ENCODE measurements around the gene MPND. TPM values are rescaled to one million over a fixed set of nuclear protein-coding genes. Genes with fewer than 3 reads are reported as not detected.

Gene MPND
- total RNA-seq, 1 donor from 2014 or later = 21.9 TPM

- H3K27ac ChIP-seq = no peak overlapping the region
- intact Hi-C loops (cut with DNase I) = no loop called here
Measured at GRCh38 chr19:4362831-4363545, 19.6 kb downstream of the MPND start.

DNA sequence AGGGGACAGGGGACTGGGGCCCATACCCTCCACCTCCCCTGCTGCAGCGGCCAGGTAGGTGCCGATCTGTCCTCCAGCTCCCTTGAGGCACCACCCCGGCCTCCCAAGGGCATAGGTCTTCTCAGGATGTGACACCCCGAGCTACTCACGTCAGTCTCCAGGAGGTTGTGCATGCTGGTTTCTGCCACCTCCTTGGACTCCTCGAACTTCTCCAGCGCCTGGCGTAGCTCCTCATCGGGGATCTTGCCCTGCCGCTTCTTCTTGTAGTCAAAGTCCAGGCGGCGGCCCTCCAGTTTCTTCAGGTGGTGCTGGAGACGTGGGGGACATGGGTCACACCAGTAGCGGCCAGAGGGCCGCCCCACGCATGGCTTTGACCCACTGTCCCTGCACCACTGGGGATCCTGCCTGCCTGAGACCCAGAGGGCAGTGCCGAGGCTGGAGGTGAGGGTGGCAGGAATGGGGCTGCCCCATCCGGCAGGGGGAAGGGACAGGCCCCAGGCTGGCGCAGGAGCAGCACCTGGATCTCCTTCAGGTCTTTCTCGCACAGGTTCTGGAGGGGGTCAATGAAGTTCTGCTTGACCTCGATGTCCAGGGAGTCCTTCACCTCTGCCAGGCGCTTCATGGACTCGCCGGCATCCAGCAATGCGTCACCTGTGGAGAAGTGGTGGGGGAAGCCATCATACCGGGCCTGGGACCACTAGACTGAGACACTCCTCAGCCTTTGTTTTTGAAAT, 20.4 kb downstream of the MPND start:
- intact Hi-C loops (cut with DNase I) = no loop called here
- H3K36me3 ChIP-seq = peaks cover 60 to 80% of the 10 kb centered on the region in 2 donors
- H3K27me3 ChIP-seq = no peaks in the 10 kb centered on the region
- no peak overlapping the region for H3K27ac ChIP-seq
- TF ChIP-seq, protein P1, sequence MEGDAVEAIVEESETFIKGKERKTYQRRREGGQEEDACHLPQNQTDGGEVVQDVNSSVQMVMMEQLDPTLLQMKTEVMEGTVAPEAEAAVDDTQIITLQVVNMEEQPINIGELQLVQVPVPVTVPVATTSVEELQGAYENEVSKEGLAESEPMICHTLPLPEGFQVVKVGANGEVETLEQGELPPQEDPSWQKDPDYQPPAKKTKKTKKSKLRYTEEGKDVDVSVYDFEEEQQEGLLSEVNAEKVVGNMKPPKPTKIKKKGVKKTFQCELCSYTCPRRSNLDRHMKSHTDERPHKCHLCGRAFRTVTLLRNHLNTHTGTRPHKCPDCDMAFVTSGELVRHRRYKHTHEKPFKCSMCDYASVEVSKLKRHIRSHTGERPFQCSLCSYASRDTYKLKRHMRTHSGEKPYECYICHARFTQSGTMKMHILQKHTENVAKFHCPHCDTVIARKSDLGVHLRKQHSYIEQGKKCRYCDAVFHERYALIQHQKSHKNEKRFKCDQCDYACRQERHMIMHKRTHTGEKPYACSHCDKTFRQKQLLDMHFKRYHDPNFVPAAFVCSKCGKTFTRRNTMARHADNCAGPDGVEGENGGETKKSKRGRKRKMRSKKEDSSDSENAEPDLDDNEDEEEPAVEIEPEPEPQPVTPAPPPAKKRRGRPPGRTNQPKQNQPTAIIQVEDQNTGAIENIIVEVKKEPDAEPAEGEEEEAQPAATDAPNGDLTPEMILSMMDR (IDR thresholded peaks at IDR 0.05) = no peak
- H3K4me1 ChIP-seq = peaks cover 0 to 9% of the 10 kb centered on the region in 2 donors
- DNase-seq (ENCODE audit: low spot score in 2 of 2) = no peak
- H3K9me3 ChIP-seq = no peaks in the 10 kb centered on the region
- H3K4me3 ChIP-seq = no peak overlapping the region

More at GRCh38 chr19:4362831-4363545, 19.6 kb downstream of the MPND start:
- TF ChIP-seq, protein P1 (IDR thresholded peaks at IDR 0.05) = no peak
- DNase-seq (ENCODE audit: low spot score in 2 of 2) = no peak
- Histone ChIP-seq H3K9me3 (no peaks in the 10 kb centered on the region), H3K4me1 (peaks cover 0 to 4% of the 10 kb centered on the region in 2 donors), H3K27me3 (no peaks in the 10 kb centered on the region), H3K4me3 (no peak overlapping the region), H3K36me3 (peaks cover 60 to 83% of the 10 kb centered on the region in 2 donors)

DNA sequence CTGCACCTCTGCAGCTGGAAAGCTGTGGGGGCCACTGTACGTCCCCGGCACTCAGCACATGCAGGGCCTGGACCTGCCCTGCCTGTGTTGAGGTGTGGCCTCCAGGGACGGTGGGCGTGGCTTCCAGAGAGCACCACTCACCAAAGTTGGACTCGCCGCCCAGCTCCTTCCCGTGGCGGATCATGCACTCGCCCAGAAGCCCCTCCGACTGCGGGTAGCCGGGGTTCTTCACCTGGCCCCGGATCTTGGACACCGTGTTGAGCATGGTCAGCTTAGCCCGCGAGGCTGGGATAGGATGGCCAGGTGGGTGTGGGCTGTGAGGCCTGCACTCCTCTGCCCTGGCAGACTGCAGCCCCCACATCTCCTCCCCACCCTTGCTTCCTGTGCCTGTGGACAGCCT, 22.0 kb downstream of the MPND start:
- H3K4me1 ChIP-seq = peaks cover 0 to 14% of the 10 kb centered on the region in 2 donors
- no peak overlapping the region for H3K27ac ChIP-seq

DNA sequence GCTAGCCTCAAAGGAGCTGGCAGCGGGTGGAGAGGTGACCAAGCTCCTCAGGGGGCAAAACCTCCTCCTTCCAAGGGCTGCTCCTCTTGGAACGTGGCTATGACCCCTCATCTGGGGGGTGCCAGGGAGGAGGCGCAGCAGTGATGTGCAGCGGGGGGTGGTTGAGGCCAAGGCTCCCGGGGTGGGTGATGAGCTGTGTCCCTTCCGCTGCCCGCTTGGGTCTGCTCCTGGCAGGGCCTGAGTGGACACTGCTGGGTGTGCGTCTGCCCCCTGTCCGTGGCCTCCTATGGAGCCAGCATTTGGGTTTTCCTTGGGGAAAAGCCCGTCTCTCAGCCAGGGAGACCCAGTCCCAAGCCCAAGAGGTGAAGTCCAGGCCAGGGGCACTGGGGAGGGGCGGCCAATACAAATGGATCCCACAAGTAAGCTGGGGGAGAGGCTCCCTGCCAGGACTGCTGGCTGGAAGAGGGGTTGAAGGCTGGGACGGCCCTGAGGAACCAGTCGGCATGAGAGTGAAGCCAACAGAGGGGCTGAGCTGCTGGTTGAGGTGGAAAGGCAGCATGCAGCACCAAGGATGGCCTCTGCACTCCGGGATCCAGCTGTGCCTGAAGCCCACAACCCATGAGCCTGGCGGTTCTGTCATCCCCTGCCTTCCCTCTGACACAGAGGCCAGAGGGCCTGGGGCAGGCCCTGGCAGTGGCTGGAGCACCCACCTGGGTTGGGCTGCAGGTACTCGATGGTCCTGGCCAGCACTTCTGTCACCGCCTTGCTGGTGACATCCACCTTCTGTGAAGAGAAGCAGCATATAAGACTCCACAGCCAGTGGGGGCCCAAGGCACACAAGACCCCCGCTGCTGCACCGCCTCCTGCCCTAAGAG, 22.7 kb downstream of the MPND start:
- Histone ChIP-seq H3K4me1 (peaks cover 0 to 21% of the 10 kb centered on the region in 2 donors), H3K9me3 (no peaks in the 10 kb centered on the region), H3K27me3 (no peaks in the 10 kb centered on the region), H3K36me3 (peaks cover 44 to 57% of the 10 kb centered on the region in 2 donors), H3K27ac (no peak overlapping the region), H3K4me3 (no peak overlapping the region)
- no peak for DNase-seq (ENCODE audit: low spot score in 2 of 2)
- TF ChIP-seq, protein P1 (IDR thresholded peaks at IDR 0.05) = no peak
- intact Hi-C loops (cut with DNase I) = no loop called here

More for the DNA sequence above, 22.0 kb downstream of the MPND start:
- Histone ChIP-seq H3K36me3 (peaks cover 51 to 64% of the 10 kb centered on the region in 2 donors), H3K9me3 (no peaks in the 10 kb centered on the region), H3K27me3 (no peaks in the 10 kb centered on the region), H3K4me3 (no peak overlapping the region)
- intact Hi-C loops (cut with DNase I) = no loop called here
- TF ChIP-seq, protein P1 (IDR thresholded peaks at IDR 0.05) = no peak
- DNase-seq (ENCODE audit: low spot score in 2 of 2) = no peak

GRCh38 chr19:4366666-4367335, 23.4 kb downstream of the MPND start:
- no peak for DNase-seq (ENCODE audit: low spot score in 2 of 2)

More at GRCh38 chr19:4366666-4367335, 23.4 kb downstream of the MPND start:
- Histone ChIP-seq H3K27ac (no peak overlapping the region), H3K36me3 (peaks cover 37 to 50% of the 10 kb centered on the region in 2 donors), H3K27me3 (no peaks in the 10 kb centered on the region), H3K9me3 (no peaks in the 10 kb centered on the region), H3K4me1 (peaks cover 4 to 29% of the 10 kb centered on the region in 2 donors), H3K4me3 (no peak overlapping the region)
- intact Hi-C loops (cut with DNase I) = no loop called here
- TF ChIP-seq, protein P1 (IDR thresholded peaks at IDR 0.05) = no peak

Measured in ascending aorta (tissue), 2 donors.